Activated CD8-positive, alpha-beta memory T cell treated with anti-CD3 and anti-CD28 coated beads for 48 hours (primary cell): ENCODE results near the gene HOXC9.

ENCODE experiments used
- DNase-seq, 3 experiments: peaks; one replicate each; pipeline ENCODE4 v3.0.0-alpha.2; 2020; ENCODE audit warnings: low read depth in 2 of 3, low spot score in 2 of 3

HOXC9 gene

GRCh38 chr12:53999559-54000115 lies 324 bp upstream of the HOXC9 start:
- DNase-seq: no peak

DNA sequence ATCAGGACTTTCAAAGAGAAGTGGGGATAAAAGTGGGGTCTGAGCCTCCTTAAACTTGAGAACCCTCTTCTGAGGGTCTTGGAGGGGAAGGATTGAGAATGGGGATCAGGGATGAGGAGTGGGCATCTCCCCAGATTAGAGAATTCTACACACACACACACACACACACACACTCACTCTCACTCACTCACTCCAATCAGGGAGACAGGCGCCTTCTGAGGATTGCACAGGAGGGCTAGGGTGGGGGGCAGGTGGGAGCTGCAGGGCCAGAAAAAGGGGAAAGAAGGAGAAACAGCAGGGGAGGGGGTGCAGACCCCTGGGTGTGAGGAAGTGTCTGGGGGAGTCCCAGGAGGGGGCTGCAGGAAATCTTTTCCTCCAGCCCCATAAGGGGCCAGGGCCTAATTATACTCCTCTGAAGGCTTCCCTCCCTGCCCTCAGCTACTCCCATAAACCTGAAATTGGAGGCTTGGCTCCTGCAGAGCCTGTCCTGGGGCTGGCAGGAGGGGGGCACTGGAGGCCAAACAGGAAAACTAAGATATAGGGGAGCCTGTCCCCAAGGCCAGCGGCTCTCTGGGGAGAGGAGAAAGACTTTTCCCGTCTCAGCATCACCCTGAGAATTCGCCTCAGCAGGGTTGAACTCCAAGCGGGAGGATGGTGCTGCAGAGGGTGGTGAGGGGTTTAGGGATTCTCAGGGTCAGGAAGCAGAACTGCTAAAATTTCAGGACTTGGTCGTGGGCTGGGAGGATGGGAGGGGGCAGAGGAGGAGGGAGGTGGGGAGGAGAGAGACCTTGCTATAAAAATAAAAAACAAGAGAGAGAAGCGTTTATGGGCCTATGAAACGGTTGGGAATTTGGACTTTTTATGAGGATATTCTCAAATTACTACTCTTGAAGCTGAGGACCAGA lies 1.6 kb downstream of the HOXC9 start:
- no peak for DNase-seq

DNA sequence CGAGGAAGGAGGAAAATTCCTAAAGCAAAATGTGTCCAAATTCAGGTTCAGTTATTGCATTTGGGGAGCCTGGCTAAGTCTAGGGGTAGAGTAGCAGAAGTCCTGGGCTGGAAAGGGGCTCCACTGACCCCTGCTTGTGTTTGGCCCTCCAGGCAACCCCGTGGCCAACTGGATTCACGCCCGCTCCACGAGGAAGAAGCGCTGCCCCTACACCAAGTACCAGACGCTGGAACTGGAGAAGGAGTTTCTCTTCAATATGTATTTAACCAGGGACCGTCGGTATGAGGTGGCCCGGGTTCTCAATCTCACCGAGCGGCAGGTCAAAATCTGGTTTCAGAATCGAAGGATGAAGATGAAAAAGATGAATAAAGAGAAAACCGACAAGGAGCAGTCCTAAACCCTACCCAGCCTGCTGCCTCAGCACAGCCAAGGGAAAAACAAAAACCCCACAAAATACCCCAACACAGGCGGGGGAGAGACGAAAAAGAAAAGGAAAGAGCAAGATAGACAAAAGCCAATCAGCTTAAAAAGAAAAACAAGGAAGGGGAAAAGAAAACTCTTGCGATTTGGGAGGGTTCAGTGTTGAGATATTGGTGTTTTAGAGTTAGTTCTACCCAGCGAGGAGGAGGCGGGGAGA lies 2.4 kb downstream of the HOXC9 start:
- DNase-seq: no peak

GRCh38 chr12:54002915-54003389 lies 3.0 kb downstream of the HOXC9 start:
- DNase-seq: no peak

DNA sequence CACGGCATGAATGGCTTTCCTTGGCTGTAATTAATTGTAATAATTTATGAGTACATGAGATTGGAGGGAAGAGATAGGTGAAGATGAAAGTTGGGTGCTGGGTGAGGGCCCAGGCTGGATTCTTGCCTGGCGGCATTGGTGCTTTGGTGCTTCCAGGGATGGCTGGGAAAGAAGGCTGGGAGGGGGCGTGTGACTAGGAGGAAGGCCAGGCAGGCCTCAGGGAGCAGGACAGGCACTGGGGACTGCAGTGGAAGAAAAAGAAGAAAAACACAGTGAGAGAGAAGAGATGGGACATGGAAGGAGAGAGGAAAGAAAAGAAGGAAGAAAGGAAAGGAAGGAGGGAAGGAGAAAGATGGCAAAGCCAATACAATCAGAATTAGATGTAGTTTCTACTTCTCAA lies 3.7 kb downstream of the HOXC9 start:
- DNase-seq: no peak

DNA sequence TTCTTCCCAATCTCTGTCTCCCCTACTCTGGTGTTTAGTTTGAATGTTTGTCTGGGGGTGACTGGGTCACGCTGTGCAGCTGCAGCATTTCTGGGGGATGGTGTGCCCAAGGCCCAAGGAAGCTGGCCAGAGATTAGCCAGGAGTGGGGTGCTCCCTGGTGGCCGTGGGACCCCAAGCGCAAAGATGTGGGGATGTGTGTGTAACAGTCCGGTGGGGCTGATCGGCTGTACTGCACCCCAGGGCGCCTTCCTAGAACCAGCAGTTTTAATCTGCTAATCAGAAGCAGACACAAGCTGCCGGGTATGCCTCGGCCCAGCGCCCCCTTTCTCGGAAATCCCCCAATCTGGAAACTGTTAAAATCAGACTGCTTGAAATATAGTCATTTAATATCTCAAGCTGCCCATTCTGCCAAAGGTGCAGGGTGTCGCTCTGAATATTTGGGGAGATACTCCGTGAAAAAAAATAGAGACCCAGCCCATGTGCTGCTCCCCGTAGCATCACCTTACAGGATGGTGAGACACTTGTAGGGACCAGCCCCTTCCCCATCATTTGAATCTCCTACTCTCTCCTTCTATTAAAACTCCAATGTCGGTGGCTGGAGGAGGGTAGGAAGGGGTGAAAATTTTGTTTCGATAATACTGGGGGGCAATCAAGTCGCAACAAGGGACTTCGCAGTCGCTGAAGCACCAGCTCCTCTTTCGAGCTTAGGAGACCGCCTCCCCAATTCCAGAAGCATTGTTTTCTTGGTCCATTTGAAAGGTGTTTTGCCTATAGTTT lies 4.3 kb downstream of the HOXC9 start:
- DNase-seq: no peak

DNA sequence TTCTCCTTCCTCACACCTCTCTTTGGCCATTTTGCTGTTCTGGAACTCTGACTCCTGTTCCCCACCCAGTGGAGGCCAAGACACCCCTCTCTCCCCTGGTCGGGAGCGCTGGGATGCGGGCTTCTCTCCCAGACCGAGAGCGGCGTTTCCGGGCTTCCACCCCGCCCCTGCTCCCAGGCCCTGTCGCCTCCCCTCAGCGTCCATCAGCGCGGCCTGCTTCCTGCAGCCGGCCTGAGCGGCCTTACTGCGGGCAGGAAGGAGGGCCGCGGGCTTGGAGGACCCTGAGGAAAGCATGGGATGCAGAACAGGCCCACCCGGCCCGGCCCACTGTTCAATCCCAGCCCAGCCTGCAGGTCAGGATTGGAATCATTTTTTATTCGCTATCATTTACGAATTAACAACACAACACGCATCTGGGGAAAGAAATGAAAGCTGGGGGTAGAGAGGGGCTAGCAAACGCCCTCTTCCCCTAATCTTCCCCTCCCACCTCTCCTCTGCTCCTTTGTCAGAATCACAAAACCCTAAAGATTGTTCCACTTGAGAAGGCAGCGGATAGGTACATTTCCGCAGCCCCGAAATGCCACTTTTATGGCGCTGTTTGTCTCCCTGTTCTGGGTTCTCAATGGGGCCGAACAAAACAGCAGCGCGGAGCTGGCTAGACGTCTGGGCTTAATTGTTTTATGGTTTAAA lies 5.0 kb downstream of the HOXC9 start:
- DNase-seq: no peak

DNA sequence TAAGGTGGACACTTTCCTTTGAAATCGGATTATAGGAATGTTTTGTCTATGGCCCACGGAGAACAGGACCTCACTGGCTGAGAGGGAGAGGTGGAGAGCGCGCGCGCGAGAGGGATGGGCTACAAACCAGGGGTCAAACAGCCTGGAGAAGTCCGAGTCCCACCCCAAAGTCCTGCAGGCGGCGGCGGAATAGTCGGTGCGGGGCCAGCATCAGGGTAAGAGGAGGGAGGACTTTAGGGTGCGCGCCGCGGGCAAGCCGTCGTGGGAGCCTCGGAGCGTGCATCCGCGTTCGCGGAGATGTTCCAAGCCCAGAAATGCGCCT lies 5.5 kb downstream of the HOXC9 start:
- no peak for DNase-seq

DNA sequence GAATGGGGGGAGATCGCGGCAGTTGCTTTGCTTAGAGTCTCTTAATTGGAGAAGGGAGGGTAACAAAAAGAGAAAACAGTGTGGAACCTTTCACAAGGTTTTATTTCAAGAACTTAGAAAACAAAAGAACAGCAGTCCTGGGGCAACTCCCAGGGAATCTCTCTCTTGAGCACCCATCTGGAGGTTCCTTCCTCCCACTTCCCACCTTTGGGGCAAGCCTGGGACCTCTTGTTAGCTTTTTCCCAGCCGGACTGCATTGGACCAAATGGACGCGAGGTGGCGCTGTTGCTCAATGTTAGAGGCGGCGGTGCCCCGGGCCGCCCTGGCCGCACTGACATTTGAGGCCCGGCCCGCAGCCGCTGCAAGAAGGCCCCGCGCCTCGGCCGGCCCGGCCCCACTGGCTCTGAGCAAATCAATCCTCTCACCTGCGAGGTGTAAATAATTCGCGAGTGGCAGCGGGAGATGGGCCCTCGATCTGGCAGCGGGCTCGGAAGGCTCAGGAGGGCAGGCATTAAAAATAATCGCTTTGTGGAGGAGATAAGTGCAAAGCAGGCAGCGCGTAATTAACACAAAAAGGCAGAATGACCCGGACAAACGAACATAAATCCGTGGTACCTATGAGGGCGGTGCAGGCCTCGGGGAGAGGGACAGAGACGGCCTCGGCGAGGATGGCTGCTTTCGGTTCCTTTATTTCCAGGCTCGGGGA lies 6.0 kb downstream of the HOXC9 start:
- peak; percentile 45 to 87 (median 87) for DNase-seq

- DNase-seq: no peak
Measured at GRCh38 chr12:54006559-54007220, 6.7 kb downstream of the HOXC9 start.

DNA sequence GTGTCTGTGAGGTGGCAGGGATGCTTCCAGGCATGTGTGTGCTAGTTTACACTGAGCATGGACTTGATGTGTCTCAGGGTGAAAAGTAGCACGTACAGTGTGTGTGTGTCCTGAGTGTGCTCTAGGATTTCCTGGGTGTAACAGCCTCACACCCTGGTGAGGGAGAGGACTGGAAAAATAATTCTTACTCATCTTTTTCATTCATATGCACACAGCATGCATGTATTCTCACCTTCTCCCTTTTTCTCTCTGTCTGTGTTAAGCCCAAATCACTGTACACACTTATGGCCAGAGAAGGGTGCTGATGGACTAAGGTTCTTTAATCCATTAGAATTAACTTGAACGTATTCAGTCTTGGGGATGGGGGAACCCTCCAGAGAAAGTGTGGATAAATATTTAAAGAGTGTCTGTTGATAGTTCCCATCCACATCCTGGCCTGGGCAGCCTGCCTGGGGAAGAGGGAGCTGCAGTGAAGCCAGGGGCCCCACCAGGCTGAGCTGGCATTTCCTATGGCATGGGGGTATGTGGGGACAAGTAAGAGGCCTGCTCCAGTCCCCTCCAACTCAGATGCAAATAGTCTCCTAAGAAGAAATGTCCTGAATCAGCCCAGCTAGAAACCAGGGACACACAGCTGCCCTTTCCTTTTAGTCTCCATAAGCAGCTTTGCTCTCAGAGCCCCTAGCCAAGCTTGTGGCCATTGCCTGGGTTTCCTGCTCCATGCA lies 7.7 kb downstream of the HOXC9 start:
- DNase-seq: no peak

DNA sequence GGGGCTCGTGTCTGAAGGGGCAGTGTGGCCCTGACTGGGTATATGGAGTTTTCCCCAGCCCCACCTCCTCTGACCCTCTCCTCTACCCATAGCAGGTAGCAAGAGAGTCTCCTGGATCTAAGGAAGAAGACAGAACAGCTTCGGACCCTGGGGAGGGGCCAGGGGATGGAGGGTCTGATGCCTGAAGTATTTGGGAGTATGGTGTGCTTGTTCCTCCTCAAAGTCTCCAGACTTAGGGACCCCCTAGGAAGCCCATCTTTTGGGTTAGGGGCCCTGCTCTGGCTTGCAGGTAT lies 8.2 kb downstream of the HOXC9 start:
- DNase-seq: no peak

- DNase-seq: no peak
Measured at GRCh38 chr12:54009171-54010052, 9.5 kb downstream of the HOXC9 start.

- no peak for DNase-seq
Measured at GRCh38 chr12:54010053-54010971, 10.4 kb downstream of the HOXC9 start.

DNA sequence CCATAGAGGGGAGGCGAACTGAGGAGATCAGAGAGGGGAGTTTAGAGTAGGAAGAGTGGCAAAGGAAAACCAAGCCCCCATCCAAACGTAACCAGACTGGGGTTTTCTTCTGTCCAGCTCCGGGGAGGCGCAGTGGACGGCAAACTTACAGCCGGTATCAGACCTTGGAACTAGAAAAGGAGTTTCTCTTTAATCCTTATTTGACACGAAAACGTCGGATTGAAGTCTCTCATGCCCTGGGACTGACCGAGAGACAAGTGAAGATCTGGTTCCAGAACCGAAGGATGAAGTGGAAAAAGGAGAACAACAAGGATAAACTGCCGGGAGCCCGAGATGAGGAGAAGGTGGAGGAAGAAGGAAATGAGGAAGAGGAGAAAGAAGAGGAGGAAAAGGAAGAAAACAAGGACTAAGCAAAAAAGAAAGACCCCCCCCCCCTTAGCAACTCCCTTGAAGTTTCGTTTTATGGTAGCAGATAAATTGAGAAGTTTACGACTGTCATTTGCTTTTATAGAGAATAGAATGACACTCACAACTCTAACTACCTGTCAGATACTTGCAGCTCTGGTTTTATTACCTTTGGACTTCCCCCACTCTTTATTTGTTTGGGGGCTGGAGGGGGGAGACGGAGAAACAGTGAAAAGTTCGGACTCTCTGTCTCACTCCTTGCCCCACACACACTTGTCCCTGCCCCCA lies 11.2 kb downstream of the HOXC9 start:
- DNase-seq: no peak

GRCh38 chr12:54011665-54012532 lies 11.9 kb downstream of the HOXC9 start:
- DNase-seq: no peak
